Tibial nerve (tissue), 4 donors: ENCODE measurements around the gene XRRA1.

Experiments
- CTCF ChIP-seq, 5 experiments: fragments of 200-600 bp in 3 of 5; fragments of 450-650 bp in 2 of 5; sonication (generic) in 3 of 5; IDR thresholded peaks; one replicate each; pipeline ENCODE4 v1.5.1; 2016 to 2019; ENCODE audit warnings: antibody characterized with exemption in 5 of 5, mild to moderate bottlenecking in 3 of 5, moderate library complexity in 2 of 5
- EP300 ChIP-seq, 2 donors: sonication (generic); formaldehyde crosslinking; IDR thresholded peaks; one replicate each; pipeline ENCODE4 v1.6.1; 2017; ENCODE audit warnings: antibody characterized with exemption in 2 of 2, mild to moderate bottlenecking in 1 of 2
- POLR2A ChIP-seq, 2 donors: fragments of 450-650 bp; IDR thresholded peaks; one replicate each; pipeline ENCODE4 v1.6.1; 2017; ENCODE audit warnings: antibody characterized with exemption in 2 of 2, mild to moderate bottlenecking in 2 of 2, moderate library complexity in 2 of 2

GRCh38 chr11:74953451-74953850 lies 4.6 kb upstream of the XRRA1 start:
- TF ChIP-seq EP300 (IDR thresholded peaks at IDR 0.05) (no peak), POLR2A (IDR thresholded peaks at IDR 0.05) (no peak), CTCF (IDR thresholded peaks at IDR 0.05) (no peak)
